ENCODE measurements around the gene MYO16. TPM values are rescaled to one million over a fixed set of nuclear protein-coding genes. Genes with fewer than 3 reads are reported as not detected.

The MYO16 gene
- total RNA-seq, 4 donors from 2014 or later = 0.06 to 0.07 TPM; not detected in 2

- H3K4me3 ChIP-seq (ENCODE audit: low read depth, poor library complexity, severe bottlenecking) = no peak overlapping the region
- WGBS, 2 donors = 63% methylated on average over 5 of the region's 5 CpGs
- intact Hi-C loops (cut with DNase I; ENCODE audit: low total_unique reads) = no loop called here
- TF ChIP-seq POLR2A (IDR thresholded peaks at IDR 0.05) = no peak
- TF ChIP-seq, protein P1, sequence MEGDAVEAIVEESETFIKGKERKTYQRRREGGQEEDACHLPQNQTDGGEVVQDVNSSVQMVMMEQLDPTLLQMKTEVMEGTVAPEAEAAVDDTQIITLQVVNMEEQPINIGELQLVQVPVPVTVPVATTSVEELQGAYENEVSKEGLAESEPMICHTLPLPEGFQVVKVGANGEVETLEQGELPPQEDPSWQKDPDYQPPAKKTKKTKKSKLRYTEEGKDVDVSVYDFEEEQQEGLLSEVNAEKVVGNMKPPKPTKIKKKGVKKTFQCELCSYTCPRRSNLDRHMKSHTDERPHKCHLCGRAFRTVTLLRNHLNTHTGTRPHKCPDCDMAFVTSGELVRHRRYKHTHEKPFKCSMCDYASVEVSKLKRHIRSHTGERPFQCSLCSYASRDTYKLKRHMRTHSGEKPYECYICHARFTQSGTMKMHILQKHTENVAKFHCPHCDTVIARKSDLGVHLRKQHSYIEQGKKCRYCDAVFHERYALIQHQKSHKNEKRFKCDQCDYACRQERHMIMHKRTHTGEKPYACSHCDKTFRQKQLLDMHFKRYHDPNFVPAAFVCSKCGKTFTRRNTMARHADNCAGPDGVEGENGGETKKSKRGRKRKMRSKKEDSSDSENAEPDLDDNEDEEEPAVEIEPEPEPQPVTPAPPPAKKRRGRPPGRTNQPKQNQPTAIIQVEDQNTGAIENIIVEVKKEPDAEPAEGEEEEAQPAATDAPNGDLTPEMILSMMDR (IDR thresholded peaks at IDR 0.05) = no peak
- DNase-seq (ENCODE audit: low spot score in 2 of 2) = no peak
Observed at GRCh38 chr13:109151696-109152095, 522.3 kb downstream of the MYO16 start.

- TF ChIP-seq, protein P1 (IDR thresholded peaks at IDR 0.05) = no peak
- no peak for TF ChIP-seq POLR2A (IDR thresholded peaks at IDR 0.05)
- no peak overlapping the region for H3K4me3 ChIP-seq (ENCODE audit: low read depth, poor library complexity, severe bottlenecking)
- 85 to 86% methylated on average over 9 of the region's 9 CpGs for WGBS, 2 donors
- intact Hi-C loops (cut with DNase I; ENCODE audit: low total_unique reads) = no loop called here
- DNase-seq (ENCODE audit: low spot score in 2 of 2) = no peak
Observed at GRCh38 chr13:109152311-109152820, 523.0 kb downstream of the MYO16 start.

- no peak overlapping the region for H3K4me3 ChIP-seq (ENCODE audit: low read depth, poor library complexity, severe bottlenecking)
- DNase-seq (ENCODE audit: low spot score in 2 of 2) = no peak
- WGBS, 2 donors = 92 to 96% methylated on average over 10 of the region's 10 CpGs
- intact Hi-C loops (cut with DNase I; ENCODE audit: low total_unique reads) = no loop called here
- TF ChIP-seq, protein P1 (IDR thresholded peaks at IDR 0.05) = no peak
Observed at GRCh38 chr13:109152941-109153340, 523.5 kb downstream of the MYO16 start.

DNA sequence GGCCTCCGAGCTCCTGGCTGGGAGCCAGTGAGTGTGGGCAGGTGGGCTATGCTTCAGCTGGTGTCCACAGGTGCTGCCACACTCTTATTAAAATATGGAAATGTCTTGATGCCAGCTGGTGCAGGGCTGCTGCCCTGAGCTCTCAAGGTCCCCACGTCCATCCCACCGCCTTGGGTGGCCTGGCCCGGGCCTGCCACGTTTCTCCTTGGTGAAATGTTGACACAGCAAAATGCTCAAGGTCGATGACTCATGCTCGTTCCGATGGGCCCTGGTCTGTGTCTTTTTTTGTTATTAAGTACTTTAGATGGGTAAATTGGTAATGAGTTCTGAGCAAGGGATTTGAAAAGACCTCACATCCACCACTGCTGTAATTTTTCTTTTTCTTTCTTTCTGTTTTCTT lies 524.7 kb downstream of the MYO16 start:
- intact Hi-C loops (cut with DNase I; ENCODE audit: low total_unique reads) = no loop called here
- TF ChIP-seq, protein P1 (IDR thresholded peaks at IDR 0.05) = no peak
- no peak for TF ChIP-seq POLR2A (IDR thresholded peaks at IDR 0.05)
- 48 to 61% methylated on average over 8 of the region's 8 CpGs for WGBS, 2 donors
- DNase-seq (ENCODE audit: low spot score in 2 of 2) = no peak
- H3K4me3 ChIP-seq (ENCODE audit: low read depth, poor library complexity, severe bottlenecking) = no peak overlapping the region

DNA sequence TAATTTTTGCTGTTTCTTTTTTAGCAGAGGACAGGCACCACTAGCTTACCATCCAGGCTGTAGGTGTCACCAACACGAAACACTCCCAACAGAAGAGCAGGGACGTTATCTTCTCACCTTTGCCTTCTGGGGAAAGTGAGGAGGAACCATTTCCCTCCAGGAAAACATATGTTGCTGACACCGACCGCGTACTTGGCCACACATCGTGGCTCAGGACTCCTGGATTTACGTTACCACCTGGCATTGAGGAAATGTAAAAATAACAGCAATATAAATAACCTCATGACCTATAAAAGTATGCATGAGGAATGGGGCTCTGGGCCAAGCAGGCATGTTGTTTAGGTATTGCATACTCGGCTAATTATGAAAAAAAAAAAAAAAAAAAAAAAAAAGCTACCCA lies 525.1 kb downstream of the MYO16 start:
- H3K4me3 ChIP-seq (ENCODE audit: low read depth, poor library complexity, severe bottlenecking) = no peak overlapping the region
- intact Hi-C loops (cut with DNase I; ENCODE audit: low total_unique reads) = no loop called here
- WGBS, 2 donors = 33 to 54% methylated on average over 8 of the region's 8 CpGs
- TF ChIP-seq, protein P1 (IDR thresholded peaks at IDR 0.05) = no peak
- no peak for TF ChIP-seq POLR2A (IDR thresholded peaks at IDR 0.05)
- DNase-seq (ENCODE audit: low spot score in 2 of 2) = no peak
